Uterus (tissue), 2 donors: ENCODE data around the gene SUDS3.

Experiments used
- CTCF ChIP-seq, 4 experiments: fragments of 200-600 bp in 2 of 4; fragments of 450-650 bp in 2 of 4; sonication (generic) in 2 of 4; IDR thresholded peaks; one replicate each; pipeline ENCODE4 v1.5.1; 2016 to 2019; ENCODE audit warnings: antibody characterized with exemption in 4 of 4, mild to moderate bottlenecking in 2 of 4, moderate library complexity in 1 of 4
- POLR2A ChIP-seq, 2 donors: fragments of 450-650 bp; IDR thresholded peaks; one replicate each; pipeline ENCODE4 v1.6.1; 2016; ENCODE audit warnings: antibody characterized with exemption in 2 of 2, mild to moderate bottlenecking in 1 of 2, moderate library complexity in 1 of 2

- TF ChIP-seq POLR2A (IDR thresholded peaks at IDR 0.05), result no peak
- no peak for TF ChIP-seq CTCF (IDR thresholded peaks at IDR 0.05)
Observed at GRCh38 chr12:118448341-118448740, 72.0 kb downstream of the SUDS3 start.
